Panc1 (cell line): ENCODE measurements around the gene ALG14.

Experiments used
- CTCF ChIP-seq: fragments of 450-650 bp; IDR thresholded peaks from 2 replicates; pipeline ENCODE4 v1.5.1; 2017; ENCODE audit warnings: mild to moderate bottlenecking
- POLR2AphosphoS5 ChIP-seq: IDR thresholded peaks from 2 replicates; pipeline ENCODE4 v1.6.1; 2012; ENCODE audit warnings: mild to moderate bottlenecking, low read depth, low read length, moderate library complexity
- REST ChIP-seq, 2 experiments: IDR thresholded peaks; 2 replicates each; pipeline ENCODE4 v1.6.1; 2011 to 2012; ENCODE audit warnings: low read depth in 2 of 2, control low read depth in 1 of 2, low read length in 1 of 2, mild to moderate bottlenecking in 1 of 2, moderate library complexity in 1 of 2; ENCODE audit not compliant: insufficient read depth in 1 of 2
- SIN3A ChIP-seq: IDR thresholded peaks from 2 replicates; pipeline ENCODE4 v1.6.1; 2012; ENCODE audit warnings: low read depth, mild to moderate bottlenecking, low read length, moderate library complexity, borderline replicate concordance; ENCODE audit not compliant: insufficient read depth
- TCF7L2 ChIP-seq: IDR thresholded peaks from 2 replicates; pipeline ENCODE4 v1.6.1; 2011; ENCODE audit warnings: mild to moderate bottlenecking, low read depth, low read length, inconsistent platforms

GRCh38 chr1:94947437-94947836, 125.3 kb downstream of the ALG14 start:
- TF ChIP-seq CTCF (no peak), SIN3A (no peak), POLR2AphosphoS5 (no peak), TCF7L2 (no peak), REST (IDR thresholded peaks at IDR 0.05; ENCODE audit: insufficient read depth in 1 of 2, low read depth in 2 of 2, low read length in 1 of 2) (no peak)
